Natural killer cell (primary cell): Measurements from ENCODE around the gene GPC5. TPM values are rescaled to one million over a fixed set of nuclear protein-coding genes. Genes with fewer than 3 reads are reported as not detected.

Source experiments
- ATAC-seq, 3 donors: fragments of 150-1000 bp in 2 of 3; fragments of 200-7000 bp in 1 of 3; cut with Tn5 transposase; 1 replicate in 1 of 3; 2 replicates in 2 of 3; pipeline ENCODE4 v1.10.0; 2021; ENCODE audit warnings: mild to moderate bottlenecking in 2 of 3, moderate library complexity in 2 of 3
- DNase-seq, 2 donors: peaks; one replicate each; pipeline versions ENCODE4 v3.0.0 to v3.0.0-alpha.2; 2013 to 2021; ENCODE audit warnings: mixed read lengths in 1 of 2
- H3K27ac ChIP-seq: one replicate; pipeline ENCODE4 v1.5.1; 2013; ENCODE audit warnings: mild to moderate bottlenecking, low read length
- H3K27me3 ChIP-seq: one replicate; pipeline ENCODE4 v1.6.1; 2013; ENCODE audit warnings: low read length; ENCODE audit not compliant: control insufficient read depth, insufficient read depth
- H3K36me3 ChIP-seq: one replicate; pipeline ENCODE4 v1.6.1; 2013; ENCODE audit warnings: low read length; ENCODE audit not compliant: control insufficient read depth, insufficient read depth
- H3K4me1 ChIP-seq: one replicate; pipeline ENCODE4 v1.6.1; 2013; ENCODE audit warnings: low read length; ENCODE audit not compliant: control insufficient read depth, insufficient read depth
- H3K4me3 ChIP-seq: one replicate; pipeline ENCODE4 v1.5.1; 2013; ENCODE audit warnings: low read length
- H3K9me3 ChIP-seq: one replicate; pipeline ENCODE4 v1.6.1; 2013; ENCODE audit warnings: low read length; ENCODE audit not compliant: control insufficient read depth, insufficient read depth
- H3K27ac Mint-ChIP-seq, 2 donors: one replicate each; pipeline ENCODE4 v1.8.0; 2022; ENCODE audit warnings: mild to moderate bottlenecking in 2 of 2, mixed read lengths in 2 of 2, moderate library complexity in 1 of 2
- H3K27me3 Mint-ChIP-seq, 2 donors: one replicate each; pipeline ENCODE4 v1.8.0; 2022; ENCODE audit warnings: low read depth in 2 of 2, mixed read lengths in 2 of 2
- H3K36me3 Mint-ChIP-seq: one replicate; pipeline ENCODE4 v1.8.0; 2022; ENCODE audit warnings: mixed read lengths
- H3K4me1 Mint-ChIP-seq, 2 donors: one replicate each; pipeline ENCODE4 v1.8.0; 2022; ENCODE audit warnings: mixed read lengths in 2 of 2
- H3K4me3 Mint-ChIP-seq: one replicate; pipeline ENCODE4 v1.8.0; 2022; ENCODE audit warnings: mild to moderate bottlenecking, moderate library complexity, mixed read lengths
- H3K9me3 Mint-ChIP-seq, 2 donors: one replicate each; pipeline ENCODE4 v1.8.0; 2022; ENCODE audit warnings: mixed read lengths in 2 of 2
- CTCF ChIP-seq: fragments of 200-600 bp; IDR thresholded peaks from one replicate; pipeline ENCODE4 v1.8.0; 2022; ENCODE audit warnings: antibody characterized with exemption
- WGBS: methylation state at CpG from one replicate; pipeline ENCODE4 v1.1.7; 2013; ENCODE audit warnings: missing lambda C conversion rate; ENCODE audit not compliant: insufficient coverage; 5-methylcytosine and 5-hydroxymethylcytosine counted together
- intact Hi-C: fragments of 100-400 bp; cut with micrococcal nuclease; formaldehyde crosslinking; loops from one replicate; pipeline ENCODE4 v1.14.2; 2022
- total RNA-seq, 4 donors: library from RNA; stranded (reverse); fragments of 120-200 nt in 1 of 4; gene quantifications; one replicate each; pipeline versions ENCODE4 v1.2.3 to v1.2.4, GENCODE V29; 2013 to 2022

Gene GPC5
- total RNA-seq, 3 donors from 2014 or later (not counting 1 experiment from before 2014, with no cell fraction given) = not detected

- H3K4me3 Mint-ChIP-seq = no peak overlapping the region
- Histone ChIP-seq H3K27ac (no peak overlapping the region), H3K27me3 (no peaks in the 10 kb centered on the region), H3K36me3 (no peaks in the 10 kb centered on the region), H3K9me3 (no peaks in the 10 kb centered on the region), H3K4me3 (no peak overlapping the region), H3K4me1 (no peaks in the 10 kb centered on the region)
- intact Hi-C loops = no loop called here
- no peaks in the 10 kb centered on the region for H3K4me1 Mint-ChIP-seq
- H3K27ac Mint-ChIP-seq = no peak overlapping the region
- no peaks in the 10 kb centered on the region for H3K27me3 Mint-ChIP-seq
- WGBS = 62% methylated on average over 3 of the region's 7 CpGs
- DNase-seq = no peak
- no peak for ATAC-seq
- peaks cover 7% of the 10 kb centered on the region for H3K36me3 Mint-ChIP-seq
- TF ChIP-seq CTCF = no peak
- peaks cover 0 to 6% of the 10 kb centered on the region in 2 donors for H3K9me3 Mint-ChIP-seq
Measured at GRCh38 chr13:91946498-91947070, 548.2 kb downstream of the GPC5 start.

GRCh38 chr13:91948736-91949135, 550.3 kb downstream of the GPC5 start:
- peaks cover 7% of the 10 kb centered on the region for H3K36me3 Mint-ChIP-seq
- H3K4me1 Mint-ChIP-seq = no peaks in the 10 kb centered on the region
- no peak overlapping the region for H3K4me3 Mint-ChIP-seq
- Histone ChIP-seq H3K27me3 (no peaks in the 10 kb centered on the region), H3K36me3 (no peaks in the 10 kb centered on the region), H3K27ac (no peak overlapping the region), H3K4me3 (no peak overlapping the region), H3K4me1 (no peaks in the 10 kb centered on the region), H3K9me3 (no peaks in the 10 kb centered on the region)
- ATAC-seq (no peak), DNase-seq (no peak)
- TF ChIP-seq CTCF = no peak
- H3K27me3 Mint-ChIP-seq = no peaks in the 10 kb centered on the region
- WGBS = no CpG with 5 or more reads among the region's 1 CpG
- intact Hi-C loops = no loop called here
- H3K27ac Mint-ChIP-seq = no peak overlapping the region
- peaks cover 5 to 13% of the 10 kb centered on the region in 2 donors for H3K9me3 Mint-ChIP-seq

- Histone ChIP-seq H3K36me3 (no peaks in the 10 kb centered on the region), H3K4me1 (no peaks in the 10 kb centered on the region), H3K4me3 (no peak overlapping the region), H3K27me3 (no peaks in the 10 kb centered on the region), H3K9me3 (no peaks in the 10 kb centered on the region), H3K27ac (no peak overlapping the region)
- no peaks in the 10 kb centered on the region for H3K4me1 Mint-ChIP-seq
- H3K27ac Mint-ChIP-seq = no peak overlapping the region
- H3K27me3 Mint-ChIP-seq = no peaks in the 10 kb centered on the region
- no peak overlapping the region for H3K4me3 Mint-ChIP-seq
- peaks cover 7 to 12% of the 10 kb centered on the region in 2 donors for H3K9me3 Mint-ChIP-seq
- peaks cover 5% of the 10 kb centered on the region for H3K36me3 Mint-ChIP-seq
- no peak for ATAC-seq
- 80% methylated on average over 1 of the region's 1 CpG for WGBS
- DNase-seq = no peak
- no peak for TF ChIP-seq CTCF
- intact Hi-C loops = no loop called here
Measured at GRCh38 chr13:91950803-91951202, 552.4 kb downstream of the GPC5 start.
